Measurements from ENCODE around the gene RIPK3. TPM values are rescaled to one million over a fixed set of nuclear protein-coding genes. Genes with fewer than 3 reads are reported as not detected.

The RIPK3 gene
- polyA plus RNA-seq, 1 of the 3 experiments (the other 2 are of a cell fraction): not detected

DNA sequence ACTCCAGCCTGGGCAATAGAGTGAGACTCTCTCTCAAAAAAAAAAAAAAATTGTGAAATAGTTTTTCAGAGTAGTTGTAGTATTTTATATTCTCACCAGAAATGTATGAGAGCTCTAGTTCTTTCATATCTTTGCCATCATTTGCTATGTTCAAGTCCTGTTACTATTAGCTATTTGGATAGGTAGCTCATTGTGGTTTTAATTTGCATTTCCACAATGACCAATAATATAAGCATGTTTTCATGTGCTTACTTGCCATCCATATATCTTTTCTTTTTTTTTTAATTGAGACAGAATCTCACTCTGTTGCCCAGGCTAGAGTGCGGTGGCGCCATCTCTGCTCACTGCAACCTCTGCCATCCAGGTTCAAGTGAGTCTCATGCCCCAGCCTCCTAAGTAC, 8.4 kb upstream of the RIPK3 start:
- Histone ChIP-seq H2AFZ (ENCODE audit: low read depth) (no peak overlapping the region), H3K4me1 (ENCODE audit: control insufficient read depth in 1 of 2, insufficient read depth in 2 of 2, low read depth in 1 of 2, low read length in 1 of 2) (no peaks in the 10 kb centered on the region; a peak in 1 of 4 replicates), H3K4me2 (no peak overlapping the region), H4K20me1 (ENCODE audit: insufficient read depth) (no peaks in the 10 kb centered on the region), H3K27ac (ENCODE audit: low read depth in 2 of 2, low read length in 1 of 2) (no peak overlapping the region), H3K9me2 (no peaks in the 10 kb centered on the region), H3K9me3 (no peaks in the 10 kb centered on the region), H3K36me3 (replicated peaks in 1 of 2; ENCODE audit: control insufficient read depth in 1 of 2, insufficient read depth in 2 of 2, low read length in 1 of 2) (no peaks in the 10 kb centered on the region), H3K27me3 (ENCODE audit: insufficient read depth) (peaks cover 82% of the 10 kb centered on the region), H3F3A (replicated peaks; ENCODE audit: insufficient read depth) (no peaks in the 10 kb centered on the region), H3K9ac (no peak overlapping the region), H3K4me3 (ENCODE audit: low read depth in 2 of 2, low read length in 1 of 2) (no peak overlapping the region), H3K79me2 (ENCODE audit: insufficient read depth) (no peaks in the 10 kb centered on the region)
- TF ChIP-seq, protein P1, sequence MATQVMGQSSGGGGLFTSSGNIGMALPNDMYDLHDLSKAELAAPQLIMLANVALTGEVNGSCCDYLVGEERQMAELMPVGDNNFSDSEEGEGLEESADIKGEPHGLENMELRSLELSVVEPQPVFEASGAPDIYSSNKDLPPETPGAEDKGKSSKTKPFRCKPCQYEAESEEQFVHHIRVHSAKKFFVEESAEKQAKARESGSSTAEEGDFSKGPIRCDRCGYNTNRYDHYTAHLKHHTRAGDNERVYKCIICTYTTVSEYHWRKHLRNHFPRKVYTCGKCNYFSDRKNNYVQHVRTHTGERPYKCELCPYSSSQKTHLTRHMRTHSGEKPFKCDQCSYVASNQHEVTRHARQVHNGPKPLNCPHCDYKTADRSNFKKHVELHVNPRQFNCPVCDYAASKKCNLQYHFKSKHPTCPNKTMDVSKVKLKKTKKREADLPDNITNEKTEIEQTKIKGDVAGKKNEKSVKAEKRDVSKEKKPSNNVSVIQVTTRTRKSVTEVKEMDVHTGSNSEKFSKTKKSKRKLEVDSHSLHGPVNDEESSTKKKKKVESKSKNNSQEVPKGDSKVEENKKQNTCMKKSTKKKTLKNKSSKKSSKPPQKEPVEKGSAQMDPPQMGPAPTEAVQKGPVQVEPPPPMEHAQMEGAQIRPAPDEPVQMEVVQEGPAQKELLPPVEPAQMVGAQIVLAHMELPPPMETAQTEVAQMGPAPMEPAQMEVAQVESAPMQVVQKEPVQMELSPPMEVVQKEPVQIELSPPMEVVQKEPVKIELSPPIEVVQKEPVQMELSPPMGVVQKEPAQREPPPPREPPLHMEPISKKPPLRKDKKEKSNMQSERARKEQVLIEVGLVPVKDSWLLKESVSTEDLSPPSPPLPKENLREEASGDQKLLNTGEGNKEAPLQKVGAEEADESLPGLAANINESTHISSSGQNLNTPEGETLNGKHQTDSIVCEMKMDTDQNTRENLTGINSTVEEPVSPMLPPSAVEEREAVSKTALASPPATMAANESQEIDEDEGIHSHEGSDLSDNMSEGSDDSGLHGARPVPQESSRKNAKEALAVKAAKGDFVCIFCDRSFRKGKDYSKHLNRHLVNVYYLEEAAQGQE (IDR thresholded peaks at IDR 0.05; ENCODE audit: low read depth, low read length): no peak
- TF ChIP-seq EP300 (IDR thresholded peaks at IDR 0.05; ENCODE audit: borderline replicate concordance in 1 of 2, low read depth in 1 of 2, low read length in 1 of 2): no peak
- no peak for TF ChIP-seq CHD2 (IDR thresholded peaks at IDR 0.05; ENCODE audit: low read length, partially characterized antibody)
- TF ChIP-seq JUND (IDR thresholded peaks at IDR 0.05): no peak
- TF ChIP-seq RFX5 (IDR thresholded peaks at IDR 0.05; ENCODE audit: low read length): no peak
- TF ChIP-seq RCOR1 (IDR thresholded peaks at IDR 0.05; ENCODE audit: low read length): no peak
- no peak for TF ChIP-seq SMC3 (IDR thresholded peaks at IDR 0.05; ENCODE audit: low read depth, low read length)
- no peak for TF ChIP-seq NFIC (IDR thresholded peaks at IDR 0.05; ENCODE audit: borderline replicate concordance)
- TF ChIP-seq, protein P2, sequence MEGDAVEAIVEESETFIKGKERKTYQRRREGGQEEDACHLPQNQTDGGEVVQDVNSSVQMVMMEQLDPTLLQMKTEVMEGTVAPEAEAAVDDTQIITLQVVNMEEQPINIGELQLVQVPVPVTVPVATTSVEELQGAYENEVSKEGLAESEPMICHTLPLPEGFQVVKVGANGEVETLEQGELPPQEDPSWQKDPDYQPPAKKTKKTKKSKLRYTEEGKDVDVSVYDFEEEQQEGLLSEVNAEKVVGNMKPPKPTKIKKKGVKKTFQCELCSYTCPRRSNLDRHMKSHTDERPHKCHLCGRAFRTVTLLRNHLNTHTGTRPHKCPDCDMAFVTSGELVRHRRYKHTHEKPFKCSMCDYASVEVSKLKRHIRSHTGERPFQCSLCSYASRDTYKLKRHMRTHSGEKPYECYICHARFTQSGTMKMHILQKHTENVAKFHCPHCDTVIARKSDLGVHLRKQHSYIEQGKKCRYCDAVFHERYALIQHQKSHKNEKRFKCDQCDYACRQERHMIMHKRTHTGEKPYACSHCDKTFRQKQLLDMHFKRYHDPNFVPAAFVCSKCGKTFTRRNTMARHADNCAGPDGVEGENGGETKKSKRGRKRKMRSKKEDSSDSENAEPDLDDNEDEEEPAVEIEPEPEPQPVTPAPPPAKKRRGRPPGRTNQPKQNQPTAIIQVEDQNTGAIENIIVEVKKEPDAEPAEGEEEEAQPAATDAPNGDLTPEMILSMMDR (IDR thresholded peaks at IDR 0.05): no peak
- ChIA-PET CTCF (interaction anchor here (0.7 to 5.6 kb wide), 6 partner anchors 14 to 88 kb away, joined by 3 to 98 read pairs (median 26); partner anchors contain the start of gene ADCY4), POLR2A (interaction anchor here (0.6 kb wide), 1 partner anchor 10 kb away, joined by 4 read pairs; no protein-coding TSS in a partner anchor)
- WGBS (ENCODE audit: low lambda C conversion rate): 50% methylated on average over 2 of the region's 2 CpGs
- DNase-seq: no peak

DNA sequence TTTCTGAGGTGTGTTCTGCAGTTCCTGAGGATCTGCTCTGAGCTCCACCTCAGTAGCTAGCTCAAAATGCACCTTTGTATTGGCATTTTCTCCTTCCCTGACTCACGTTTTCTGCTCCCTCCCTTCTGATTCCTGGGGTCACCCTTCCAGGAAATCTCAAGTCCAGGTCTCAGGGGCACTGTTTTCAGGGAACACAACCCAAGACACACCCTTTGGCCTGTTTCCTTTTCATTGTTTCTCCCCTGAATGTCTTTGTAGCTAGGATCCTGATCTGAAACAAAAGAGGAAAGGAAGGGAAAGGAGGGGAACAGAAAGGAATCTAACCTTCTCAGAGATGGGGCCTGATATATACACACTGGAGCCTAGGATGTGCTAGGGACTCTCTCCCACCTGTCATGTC, 7.3 kb upstream of the RIPK3 start:
- Histone ChIP-seq H3K9me3 (no peaks in the 10 kb centered on the region), H3K36me3 (replicated peaks in 1 of 2; ENCODE audit: control insufficient read depth in 1 of 2, insufficient read depth in 2 of 2, low read length in 1 of 2) (no peaks in the 10 kb centered on the region), H3K4me2 (no peak overlapping the region), H3K4me3 (ENCODE audit: low read depth in 2 of 2, low read length in 1 of 2) (no peak overlapping the region), H3K9ac (no peak overlapping the region), H3K9me2 (no peaks in the 10 kb centered on the region), H4K20me1 (ENCODE audit: insufficient read depth) (no peaks in the 10 kb centered on the region), H2AFZ (ENCODE audit: low read depth) (no peak overlapping the region), H3K27me3 (ENCODE audit: insufficient read depth) (peaks cover 82% of the 10 kb centered on the region), H3F3A (replicated peaks; ENCODE audit: insufficient read depth) (no peaks in the 10 kb centered on the region), H3K4me1 (ENCODE audit: control insufficient read depth in 1 of 2, insufficient read depth in 2 of 2, low read depth in 1 of 2, low read length in 1 of 2) (no peaks in the 10 kb centered on the region; a peak in 1 of 4 replicates), H3K27ac (ENCODE audit: low read depth in 2 of 2, low read length in 1 of 2) (no peak overlapping the region), H3K79me2 (ENCODE audit: insufficient read depth) (no peaks in the 10 kb centered on the region)
- ChIA-PET POLR2A (no interaction called here), CTCF (interaction anchor here (0.7 to 5.6 kb wide), 6 partner anchors 10 to 89 kb away, joined by 3 to 98 read pairs (median 26); partner anchors contain the start of gene ADCY4)
- TF ChIP-seq MEF2A (IDR thresholded peaks at IDR 0.05; ENCODE audit: borderline replicate concordance, low read depth) (no peak), RAD21 (IDR thresholded peaks at IDR 0.05; ENCODE audit: low read length) (no peak), POLR2AphosphoS5 (IDR thresholded peaks at IDR 0.05; ENCODE audit: low read depth, low read length) (no peak), FOXM1 (IDR thresholded peaks at IDR 0.05; ENCODE audit: low read depth) (no peak)
- TF ChIP-seq, protein P1 (IDR thresholded peaks at IDR 0.05; ENCODE audit: low read depth, low read length): no peak
- 0% methylated on average over 1 of the region's 1 CpG for WGBS (ENCODE audit: low lambda C conversion rate)
- no peak for DNase-seq

All from SK-N-SH (cell line).